Panc1 (cell line): ENCODE results near the gene CCDC183. TPM values are rescaled to one million over a fixed set of nuclear protein-coding genes. Genes with fewer than 3 reads are reported as not detected.

Source experiments
- ATAC-seq: fragments of 200-7000 bp; cut with Tn5 transposase; 2 replicates; pipeline ENCODE4 v1.9.1; 2020; ENCODE audit warnings: mild to moderate bottlenecking, moderate library complexity
- BruUV-seq: library from RNA; stranded (reverse); fragments of 400-500 nt; replicated peaks from 2 replicates; lab custom pipeline; 2021; lab: Mats Ljungman, UMichigan
- CTCF ChIA-PET: fragments of 300-600 bp; sonication (Branson Sonifier 250); formaldehyde crosslinking; loops from one replicate; lab custom pipeline; 2022; ENCODE audit warnings: antibody characterized with exemption; lab: Charles Lee
- POLR2A ChIA-PET: fragments of 300-600 bp; sonication (Branson Sonifier 250); formaldehyde crosslinking; loops from one replicate; lab custom pipeline; 2022; ENCODE audit warnings: antibody characterized with exemption; lab: Charles Lee
- DNase-seq: peaks from one replicate; pipeline ENCODE4 v3.0.0-alpha.2; 2010; ENCODE audit warnings: low read depth, low spot score
- H3K27ac ChIP-seq: 2 replicates; pipeline ENCODE4 v1.5.1; 2011; ENCODE audit warnings: mild to moderate bottlenecking, low read length, inconsistent platforms
- H3K27me3 ChIP-seq: fragments of 200-500 bp; sonication (Bioruptor generic); 2 replicates; pipeline ENCODE4 v1.6.0; 2014; ENCODE audit warnings: low read length, inconsistent platforms; ENCODE audit not compliant: control insufficient read depth, insufficient read depth
- H3K36me3 ChIP-seq: fragments of 200-500 bp; sonication (Bioruptor generic); 2 replicates; pipeline ENCODE4 v1.5.1; 2014; ENCODE audit warnings: inconsistent platforms, mild to moderate bottlenecking, low read length, moderate library complexity; ENCODE audit not compliant: control insufficient read depth, insufficient read depth
- H3K4me1 ChIP-seq: 2 replicates; pipeline ENCODE4 v1.5.1; 2011; ENCODE audit warnings: inconsistent platforms, mild to moderate bottlenecking, low read length, moderate library complexity; ENCODE audit not compliant: control insufficient read depth, insufficient read depth
- H3K4me3 ChIP-seq, 2 experiments: 2 replicates each; pipeline ENCODE4 v1.5.1; 2011 to 2012; ENCODE audit warnings: low read depth in 2 of 2, low read length in 2 of 2, mild to moderate bottlenecking in 2 of 2, inconsistent platforms in 1 of 2, moderate library complexity in 1 of 2
- H3K9me3 ChIP-seq: fragments of 200-500 bp; sonication (Bioruptor generic); 2 replicates; pipeline ENCODE4 v1.5.1; 2014; ENCODE audit warnings: low read depth, mild to moderate bottlenecking, inconsistent platforms, low read length, moderate library complexity; ENCODE audit not compliant: control insufficient read depth, insufficient read depth
- POLR2AphosphoS5 ChIP-seq: IDR thresholded peaks from 2 replicates; pipeline ENCODE4 v1.6.1; 2012; ENCODE audit warnings: mild to moderate bottlenecking, low read depth, low read length, moderate library complexity
- REST ChIP-seq, 2 experiments: IDR thresholded peaks; 2 replicates each; pipeline ENCODE4 v1.6.1; 2011 to 2012; ENCODE audit warnings: low read depth in 2 of 2, control low read depth in 1 of 2, low read length in 1 of 2, mild to moderate bottlenecking in 1 of 2, moderate library complexity in 1 of 2; ENCODE audit not compliant: insufficient read depth in 1 of 2
- SIN3A ChIP-seq: IDR thresholded peaks from 2 replicates; pipeline ENCODE4 v1.6.1; 2012; ENCODE audit warnings: low read depth, mild to moderate bottlenecking, low read length, moderate library complexity, borderline replicate concordance; ENCODE audit not compliant: insufficient read depth
- TCF7L2 ChIP-seq: IDR thresholded peaks from 2 replicates; pipeline ENCODE4 v1.6.1; 2011; ENCODE audit warnings: mild to moderate bottlenecking, low read depth, low read length, inconsistent platforms
- in situ Hi-C: cut with HindIII; loops from 2 replicates; pipeline ENCODE4 v1.10.0; 2016; ENCODE audit warnings: low sequenced_read_pairs, low pct_unique_long_range_greater_than_20kb
- intact Hi-C: fragments of 100-400 bp; cut with micrococcal nuclease; formaldehyde crosslinking; loops from one replicate; pipeline ENCODE4 v1.10.0; 2022; ENCODE audit not compliant: unreplicated experiment
- total RNA-seq: library from RNA; stranded (reverse); gene quantifications from one replicate; pipeline ENCODE4 v1.2.1, GENCODE V29; 2021; ENCODE audit not compliant: unreplicated experiment
- TF ChIP-seq, protein P1 (sequence below): fragments of 450-650 bp; IDR thresholded peaks from 2 replicates; pipeline ENCODE4 v1.5.1; 2017; ENCODE audit warnings: mild to moderate bottlenecking

CCDC183 gene
- total RNA-seq, 1 experiment from 2014 or later = 0.62 TPM

DNA sequence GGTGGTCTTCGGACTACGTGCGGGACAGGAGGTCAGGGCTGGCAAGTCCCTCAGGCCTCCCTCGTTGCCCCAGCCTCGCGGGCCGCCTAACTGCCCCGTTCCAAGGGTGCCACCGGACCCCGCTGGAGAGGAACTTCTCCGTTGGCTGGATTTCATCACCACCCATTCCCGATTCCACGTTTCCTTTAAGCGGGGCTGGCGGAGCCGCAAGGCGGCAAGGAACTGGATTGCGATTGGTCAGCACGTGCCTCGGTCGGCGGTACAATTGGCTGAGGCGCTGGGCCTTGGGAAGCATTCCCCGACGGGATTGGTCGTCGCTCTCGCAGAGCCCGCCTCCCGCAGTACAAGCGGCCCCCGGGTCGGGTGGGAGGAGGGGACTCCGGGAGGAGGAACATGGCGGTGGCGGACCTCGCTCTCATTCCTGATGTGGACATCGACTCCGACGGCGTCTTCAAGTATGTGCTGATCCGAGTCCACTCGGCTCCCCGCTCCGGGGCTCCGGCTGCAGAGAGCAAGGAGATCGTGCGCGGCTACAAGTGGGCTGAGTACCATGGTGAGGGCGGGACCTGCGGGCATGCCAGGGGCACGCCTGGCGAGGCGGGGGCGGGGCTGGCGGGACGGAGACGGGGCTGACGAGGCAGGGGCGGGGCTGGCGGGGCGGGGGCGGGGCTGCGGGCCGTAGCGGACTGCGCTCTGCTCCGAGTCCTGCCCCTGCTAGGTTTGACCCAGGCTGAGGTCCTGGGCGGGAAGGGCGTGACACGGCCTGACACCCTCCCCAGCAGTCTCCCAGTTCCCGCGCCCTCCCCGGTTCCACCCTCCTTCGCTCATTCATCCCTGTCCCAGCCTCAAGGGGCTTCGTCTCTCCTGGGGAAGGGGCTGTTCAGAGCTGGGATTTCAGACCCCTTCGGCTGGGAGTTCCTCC lies 53.2 kb downstream of the CCDC183 start, which contains the start of gene PHPT1:
Gene PHPT1, plus strand, starts transcription at position 372 of the 922 bp plus-strand sequence. Its CDS starts 22 bp downstream, at position 394.
- ATAC-seq (peak; percentile 79), DNase-seq (peak; percentile 91)
- intact Hi-C loops = no loop called here
- peak within 1 kb of the TSS; percentile 69 to 83 for H3K4me3 ChIP-seq
- H3K4me1 ChIP-seq = peaks cover 15% of the 10 kb centered on the region
- CTCF ChIA-PET = no interaction called here
- in situ Hi-C loops = no loop called here
- no peaks in the 10 kb centered on the region for H3K9me3 ChIP-seq
- no TSS peak for BruUV-seq
- H3K27ac ChIP-seq = peak within 1 kb of the TSS; percentile 83
- H3K27me3 ChIP-seq = no peaks in the 10 kb centered on the region
- POLR2A ChIA-PET = no interaction called here
- H3K36me3 ChIP-seq = no peaks in the 10 kb centered on the region
- peak; percentile 86 for TF ChIP-seq POLR2AphosphoS5
- TF ChIP-seq, protein P1, sequence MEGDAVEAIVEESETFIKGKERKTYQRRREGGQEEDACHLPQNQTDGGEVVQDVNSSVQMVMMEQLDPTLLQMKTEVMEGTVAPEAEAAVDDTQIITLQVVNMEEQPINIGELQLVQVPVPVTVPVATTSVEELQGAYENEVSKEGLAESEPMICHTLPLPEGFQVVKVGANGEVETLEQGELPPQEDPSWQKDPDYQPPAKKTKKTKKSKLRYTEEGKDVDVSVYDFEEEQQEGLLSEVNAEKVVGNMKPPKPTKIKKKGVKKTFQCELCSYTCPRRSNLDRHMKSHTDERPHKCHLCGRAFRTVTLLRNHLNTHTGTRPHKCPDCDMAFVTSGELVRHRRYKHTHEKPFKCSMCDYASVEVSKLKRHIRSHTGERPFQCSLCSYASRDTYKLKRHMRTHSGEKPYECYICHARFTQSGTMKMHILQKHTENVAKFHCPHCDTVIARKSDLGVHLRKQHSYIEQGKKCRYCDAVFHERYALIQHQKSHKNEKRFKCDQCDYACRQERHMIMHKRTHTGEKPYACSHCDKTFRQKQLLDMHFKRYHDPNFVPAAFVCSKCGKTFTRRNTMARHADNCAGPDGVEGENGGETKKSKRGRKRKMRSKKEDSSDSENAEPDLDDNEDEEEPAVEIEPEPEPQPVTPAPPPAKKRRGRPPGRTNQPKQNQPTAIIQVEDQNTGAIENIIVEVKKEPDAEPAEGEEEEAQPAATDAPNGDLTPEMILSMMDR = no peak

DNA sequence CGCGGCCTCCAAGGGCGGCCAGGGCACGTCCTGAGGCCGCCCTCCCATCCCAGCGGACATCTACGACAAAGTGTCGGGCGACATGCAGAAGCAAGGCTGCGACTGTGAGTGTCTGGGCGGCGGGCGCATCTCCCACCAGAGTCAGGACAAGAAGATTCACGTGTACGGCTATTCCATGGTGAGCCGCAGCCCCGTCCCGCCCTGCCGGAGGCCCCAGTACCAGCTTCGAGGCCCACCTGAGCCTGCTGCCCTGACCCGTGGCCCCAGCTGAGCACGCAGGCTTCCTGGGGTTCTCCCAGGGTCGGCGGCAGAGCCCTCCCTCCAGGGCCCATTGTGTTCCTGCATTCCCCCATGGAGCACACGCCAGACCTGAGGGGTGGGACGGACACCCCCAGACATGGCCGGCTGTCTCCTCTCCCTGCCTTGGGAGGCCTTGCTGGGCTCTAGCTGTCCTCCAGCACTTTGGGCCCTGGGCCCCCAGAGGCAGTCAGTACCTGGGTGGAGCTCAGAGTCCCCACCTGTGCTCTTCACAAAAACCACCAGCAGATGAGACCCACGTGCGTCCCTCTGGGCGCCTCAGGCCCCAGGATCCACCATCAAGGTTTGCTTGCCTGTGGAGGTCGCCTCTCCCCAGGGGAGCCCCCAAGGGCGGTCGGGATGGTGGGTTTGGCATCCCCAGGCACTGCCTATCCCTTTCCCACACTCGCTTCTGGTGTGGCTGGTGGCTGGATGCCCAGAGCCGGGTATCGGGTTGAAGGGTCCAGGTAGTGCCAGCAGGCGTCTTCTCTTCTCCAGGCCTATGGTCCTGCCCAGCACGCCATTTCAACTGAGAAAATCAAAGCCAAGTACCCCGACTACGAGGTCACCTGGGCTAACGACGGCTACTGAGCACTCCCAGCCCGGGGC lies 54.1 kb downstream of the CCDC183 start:
- no peak for TF ChIP-seq TCF7L2
- TF ChIP-seq SIN3A = no peak
- TF ChIP-seq POLR2AphosphoS5 = no peak
- TF ChIP-seq REST (IDR thresholded peaks at IDR 0.05; ENCODE audit: insufficient read depth in 1 of 2, low read depth in 2 of 2, low read length in 1 of 2) = no peak
- TF ChIP-seq, protein P1 = no peak
- ATAC-seq = no peak
- H3K36me3 ChIP-seq = no peaks in the 10 kb centered on the region
- no peaks in the 10 kb centered on the region for H3K9me3 ChIP-seq
- in situ Hi-C loops = no loop called here
- no peaks in the 10 kb centered on the region for H3K27me3 ChIP-seq
- intact Hi-C loops = no loop called here
- peaks cover 15% of the 10 kb centered on the region for H3K4me1 ChIP-seq
- ChIA-PET POLR2A (interaction anchor here (0.6 kb wide), 1 partner anchor 88 kb away, joined by 6 read pairs; no protein-coding TSS in a partner anchor), CTCF (no interaction called here)
- BruUV-seq = TSS peak; percentile 96
- H3K27ac ChIP-seq = peak overlapping the region; percentile 83
- H3K4me3 ChIP-seq = peak overlapping the region; percentile 64 to 69
- no peak for DNase-seq
